Measurements from ENCODE around the gene CCDC127.
"Not testable (repeated sequence)": the region's sequence is repeated elsewhere in the genome, so short reads cannot be mapped to it uniquely, and the experiment has no call there.

DNA sequence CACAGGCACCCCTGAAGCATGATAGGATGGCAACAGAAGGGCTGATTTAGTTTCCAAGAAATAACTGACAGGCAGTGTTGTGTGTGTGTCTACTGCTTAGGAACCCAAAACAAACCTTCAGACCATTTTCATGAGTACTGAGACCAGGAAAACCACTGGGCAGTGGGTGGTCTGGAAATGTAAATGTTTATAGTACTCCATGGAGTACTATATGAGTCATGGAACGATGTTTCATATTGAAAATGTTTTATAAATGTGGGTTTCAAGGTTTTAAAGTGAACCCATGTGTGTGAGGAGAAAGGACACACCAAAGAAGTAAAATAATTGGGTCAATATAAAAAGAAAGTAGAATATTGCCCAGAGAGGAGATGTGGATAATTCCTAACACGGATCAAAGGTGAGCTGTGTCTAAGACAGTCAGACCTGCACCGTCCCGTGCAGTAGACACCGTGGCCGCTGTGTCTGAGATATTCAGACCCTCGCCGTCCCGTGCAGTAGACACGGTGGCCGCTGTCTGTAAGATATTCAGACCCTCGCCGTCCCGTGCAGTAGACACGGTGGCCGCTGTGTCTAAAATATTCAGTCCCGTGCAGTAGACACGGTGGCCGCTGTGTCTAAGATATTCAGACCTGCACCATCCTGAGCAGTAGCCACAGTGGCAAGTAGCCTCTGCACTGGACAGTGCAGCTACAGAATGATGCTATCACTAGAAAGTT lies 48.5 kb upstream of the CCDC127 start:
- TF ChIP-seq, protein P1, sequence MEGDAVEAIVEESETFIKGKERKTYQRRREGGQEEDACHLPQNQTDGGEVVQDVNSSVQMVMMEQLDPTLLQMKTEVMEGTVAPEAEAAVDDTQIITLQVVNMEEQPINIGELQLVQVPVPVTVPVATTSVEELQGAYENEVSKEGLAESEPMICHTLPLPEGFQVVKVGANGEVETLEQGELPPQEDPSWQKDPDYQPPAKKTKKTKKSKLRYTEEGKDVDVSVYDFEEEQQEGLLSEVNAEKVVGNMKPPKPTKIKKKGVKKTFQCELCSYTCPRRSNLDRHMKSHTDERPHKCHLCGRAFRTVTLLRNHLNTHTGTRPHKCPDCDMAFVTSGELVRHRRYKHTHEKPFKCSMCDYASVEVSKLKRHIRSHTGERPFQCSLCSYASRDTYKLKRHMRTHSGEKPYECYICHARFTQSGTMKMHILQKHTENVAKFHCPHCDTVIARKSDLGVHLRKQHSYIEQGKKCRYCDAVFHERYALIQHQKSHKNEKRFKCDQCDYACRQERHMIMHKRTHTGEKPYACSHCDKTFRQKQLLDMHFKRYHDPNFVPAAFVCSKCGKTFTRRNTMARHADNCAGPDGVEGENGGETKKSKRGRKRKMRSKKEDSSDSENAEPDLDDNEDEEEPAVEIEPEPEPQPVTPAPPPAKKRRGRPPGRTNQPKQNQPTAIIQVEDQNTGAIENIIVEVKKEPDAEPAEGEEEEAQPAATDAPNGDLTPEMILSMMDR (IDR thresholded peaks at IDR 0.05), result not testable (repeated sequence)
- TF ChIP-seq EZH2 (IDR thresholded peaks at IDR 0.05), result not testable (repeated sequence)
